AG04450 (cell line): Measurements from ENCODE around the gene LGALS14. TPM values are rescaled to one million over a fixed set of nuclear protein-coding genes. Genes with fewer than 3 reads are reported as not detected.

Source experiments
- CTCF ChIA-PET: fragments of 300-600, 350-600 bp; formaldehyde crosslinking; extraction: SDS; loops from one replicate; lab custom pipeline; 2022; ENCODE audit warnings: antibody characterized with exemption, inconsistent platforms; lab: Charles Lee
- POLR2A ChIA-PET: fragments of 350-600 bp; formaldehyde crosslinking; extraction: SDS; loops from one replicate; lab custom pipeline; 2021; ENCODE audit warnings: antibody characterized with exemption, inconsistent platforms; lab: Yijun Ruan, JAX
- DNase-seq: peaks from one replicate; pipeline ENCODE4 v3.0.0-alpha.2; 2011; ENCODE audit warnings: low read depth, low spot score
- H3K27ac ChIP-seq: one replicate; pipeline ENCODE4 v1.5.1; 2012; ENCODE audit warnings: low read depth, low read length, control low read depth
- H3K27me3 ChIP-seq: one replicate; pipeline ENCODE4 v1.6.0; 2012; ENCODE audit warnings: low read length; ENCODE audit not compliant: control insufficient read depth, insufficient read depth
- H3K4me3 ChIP-seq: 2 replicates; pipeline ENCODE4 v1.5.1; 2011; ENCODE audit warnings: mild to moderate bottlenecking, low read depth, low read length, control low read depth
- H3K9me3 ChIP-seq: 2 replicates; pipeline ENCODE4 v1.5.1; 2012; ENCODE audit warnings: low read length; ENCODE audit not compliant: control insufficient read depth, insufficient read depth
- polyA plus RNA-seq: library from polyadenylated mRNA; depleted of rRNA; stranded (reverse); fragments of >200 nt; gene quantifications from 2 replicates; pipeline ENCODE4 v1.2.3, GENCODE V29; 2011
- TF ChIP-seq, protein P1 (sequence below): IDR thresholded peaks from 2 replicates; pipeline ENCODE4 v1.5.1; 2011; ENCODE audit warnings: low read depth, low read length, control low read depth, inconsistent platforms

The LGALS14 gene
- polyA plus RNA-seq, 1 experiment = not detected

DNA sequence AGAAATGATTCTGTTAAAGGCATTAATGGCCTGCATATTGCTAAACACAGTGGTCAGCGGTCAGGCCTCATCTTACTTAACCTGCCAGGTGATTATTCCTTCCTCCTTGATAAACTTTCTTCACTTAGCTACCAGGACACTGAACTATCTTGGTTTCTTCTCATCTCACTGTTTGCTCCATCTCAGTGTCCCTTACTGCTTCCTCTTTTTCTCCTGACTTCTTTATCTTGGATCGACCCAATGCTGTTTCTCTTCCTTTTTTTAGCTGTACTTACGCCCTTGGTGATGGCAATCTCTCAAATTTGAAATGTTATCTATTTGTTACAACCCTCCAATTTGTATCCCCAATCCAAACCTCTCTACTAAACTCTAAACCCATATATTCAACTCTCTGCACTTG, 41.4 kb downstream of the LGALS14 start:
- ChIA-PET CTCF (no interaction called here), POLR2A (no interaction called here)
- TF ChIP-seq, protein P1, sequence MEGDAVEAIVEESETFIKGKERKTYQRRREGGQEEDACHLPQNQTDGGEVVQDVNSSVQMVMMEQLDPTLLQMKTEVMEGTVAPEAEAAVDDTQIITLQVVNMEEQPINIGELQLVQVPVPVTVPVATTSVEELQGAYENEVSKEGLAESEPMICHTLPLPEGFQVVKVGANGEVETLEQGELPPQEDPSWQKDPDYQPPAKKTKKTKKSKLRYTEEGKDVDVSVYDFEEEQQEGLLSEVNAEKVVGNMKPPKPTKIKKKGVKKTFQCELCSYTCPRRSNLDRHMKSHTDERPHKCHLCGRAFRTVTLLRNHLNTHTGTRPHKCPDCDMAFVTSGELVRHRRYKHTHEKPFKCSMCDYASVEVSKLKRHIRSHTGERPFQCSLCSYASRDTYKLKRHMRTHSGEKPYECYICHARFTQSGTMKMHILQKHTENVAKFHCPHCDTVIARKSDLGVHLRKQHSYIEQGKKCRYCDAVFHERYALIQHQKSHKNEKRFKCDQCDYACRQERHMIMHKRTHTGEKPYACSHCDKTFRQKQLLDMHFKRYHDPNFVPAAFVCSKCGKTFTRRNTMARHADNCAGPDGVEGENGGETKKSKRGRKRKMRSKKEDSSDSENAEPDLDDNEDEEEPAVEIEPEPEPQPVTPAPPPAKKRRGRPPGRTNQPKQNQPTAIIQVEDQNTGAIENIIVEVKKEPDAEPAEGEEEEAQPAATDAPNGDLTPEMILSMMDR = no peak
- Histone ChIP-seq H3K27ac (no peak overlapping the region), H3K9me3 (no peaks in the 10 kb centered on the region), H3K4me3 (no peak overlapping the region), H3K27me3 (no peaks in the 10 kb centered on the region)
- DNase-seq = no peak

GRCh38 chr19:39746836-39747529, 42.7 kb downstream of the LGALS14 start:
- H3K27ac ChIP-seq = no peak overlapping the region
- no peaks in the 10 kb centered on the region for H3K27me3 ChIP-seq
- ChIA-PET POLR2A (no interaction called here), CTCF (no interaction called here)
- H3K4me3 ChIP-seq = no peak overlapping the region
- DNase-seq = no peak
- no peaks in the 10 kb centered on the region for H3K9me3 ChIP-seq
- TF ChIP-seq, protein P1 = no peak

GRCh38 chr19:39749981-39750380, 45.7 kb downstream of the LGALS14 start:
- TF ChIP-seq, protein P1 = no peak
- ChIA-PET CTCF (interaction anchor here (0.7 kb wide), 1 partner anchor 17 kb away, joined by 3 read pairs; no protein-coding TSS in a partner anchor), POLR2A (no interaction called here)
- H3K9me3 ChIP-seq = no peaks in the 10 kb centered on the region
- no peak overlapping the region for H3K4me3 ChIP-seq
- H3K27ac ChIP-seq = no peak overlapping the region
- DNase-seq = no peak
- no peaks in the 10 kb centered on the region for H3K27me3 ChIP-seq

DNA sequence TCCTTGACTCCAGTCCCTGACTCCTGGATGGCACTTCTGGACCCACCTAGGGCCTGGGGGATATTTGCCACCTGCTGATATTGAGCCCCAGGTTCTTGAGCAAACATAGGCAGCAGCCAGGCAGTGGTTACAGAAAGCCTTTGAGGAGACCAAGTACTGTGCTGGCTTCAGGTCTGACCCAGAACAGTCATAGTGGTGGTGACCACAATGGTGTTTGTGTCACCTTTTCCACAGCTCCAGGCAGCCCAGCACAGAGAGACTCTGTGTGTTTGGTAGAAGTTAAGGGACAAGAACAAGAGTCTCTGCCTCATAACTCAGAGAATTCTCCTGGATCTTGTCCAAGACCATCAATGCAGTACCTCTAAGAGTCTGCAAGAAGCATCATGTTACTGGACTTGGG, 48.1 kb downstream of the LGALS14 start:
- Histone ChIP-seq H3K4me3 (no peak overlapping the region), H3K9me3 (no peaks in the 10 kb centered on the region), H3K27ac (no peak overlapping the region), H3K27me3 (no peaks in the 10 kb centered on the region)
- TF ChIP-seq, protein P1 = no peak
- POLR2A ChIA-PET = no interaction called here
- no peak for DNase-seq
- CTCF ChIA-PET = no interaction called here

- Histone ChIP-seq H3K4me3 (no peak overlapping the region), H3K9me3 (no peaks in the 10 kb centered on the region), H3K27me3 (no peaks in the 10 kb centered on the region), H3K27ac (no peak overlapping the region)
- ChIA-PET POLR2A (no interaction called here), CTCF (no interaction called here)
- no peak for DNase-seq
- TF ChIP-seq, protein P1 = no peak
Observed at GRCh38 chr19:39752795-39753194, 48.5 kb downstream of the LGALS14 start.
